Right lobe of liver (tissue), 6 donors: ENCODE measurements around the gene GLRX5. TPM values are rescaled to one million over a fixed set of nuclear protein-coding genes. Genes with fewer than 3 reads are reported as not detected.

Experiments used
- ATAC-seq, 4 donors: fragments of 200-7000 bp; cut with Tn5 transposase; one replicate each; pipeline ENCODE4 v1.9.1; 2020; ENCODE audit warnings: mild to moderate bottlenecking in 4 of 4, moderate library complexity in 4 of 4
- DNase-seq, 3 donors: peaks; one replicate each; pipeline ENCODE4 v3.0.0-alpha.2; 2020
- H3K27ac ChIP-seq, 3 donors: fragments of 200-600 bp; one replicate each; pipeline ENCODE4 v1.8.0; 2022
- H3K27me3 ChIP-seq, 2 donors: fragments of 200-600 bp; one replicate each; pipeline ENCODE4 v1.8.0; 2022
- H3K36me3 ChIP-seq, 4 donors: fragments of 200-600 bp; sonication (generic) in 1 of 4; one replicate each; pipeline versions ENCODE4 v1.5.1 to v1.8.0; 2017 to 2022; ENCODE audit warnings: control low read depth in 1 of 4
- H3K4me1 ChIP-seq, 4 donors: fragments of 200-600 bp; sonication (generic) in 1 of 4; one replicate each; pipeline versions ENCODE4 v1.5.1 to v1.8.0; 2017 to 2022; ENCODE audit warnings: control low read depth in 1 of 4
- H3K4me3 ChIP-seq, 3 donors: fragments of 200-600 bp; one replicate each; pipeline ENCODE4 v1.8.0; 2022
- H3K9me3 ChIP-seq, 4 donors: fragments of 200-600 bp; sonication (generic) in 1 of 4; one replicate each; pipeline versions ENCODE4 v1.5.1 to v1.8.0; 2017 to 2022; ENCODE audit warnings: control low read depth in 1 of 4
- CTCF ChIP-seq, 4 donors: fragments of 200-600 bp in 3 of 4; fragments of 450-650 bp in 1 of 4; IDR thresholded peaks; one replicate each; pipeline versions ENCODE4 v1.5.1 to v1.8.0; 2016 to 2022; ENCODE audit warnings: antibody characterized with exemption in 4 of 4, mild to moderate bottlenecking in 2 of 4
- POLR2A ChIP-seq: fragments of 450-650 bp; IDR thresholded peaks from one replicate; pipeline ENCODE4 v1.6.1; 2017; ENCODE audit warnings: antibody characterized with exemption, mild to moderate bottlenecking
- WGBS: methylation state at CpG from one replicate; pipeline ENCODE4 v1.1.6; 2018; ENCODE audit warnings: low coverage, low lambda C conversion rate; ENCODE audit not compliant: insufficient coverage; ENCODE audit errors: missing lambda C conversion rate; 5-methylcytosine and 5-hydroxymethylcytosine counted together
- intact Hi-C, 2 donors: fragments of 100-400 bp; cut with DNase I; formaldehyde crosslinking; loops; one replicate each; pipeline versions ENCODE4 v1.11.2 to v1.14.1; 2022
- total RNA-seq, 6 experiments: library from RNA; depleted of rRNA in 2 of 6; stranded (reverse); fragments of >200 nt in 2 of 6; fragmentation: NEBNext Ultra II Directional in 3 of 6; extraction: Animal tissue kit (Norgen Biotek cat#: 25700) in 3 of 6; gene quantifications; one replicate each; pipeline versions ENCODE4 v1.1.0 to v1.2.4, GENCODE V29; 2016 to 2023
- donor health status: DM: no; HTN: yes; CAD: no.
- donor health status: DM: no; HTN: no; CAD: no.
- donor health status: DM: no; HTN: no; CAD: no.
- donor health status: DM: no; HTN: yes; CAD: no.
- donor health status: DM: no; HTN: yes; CAD: no.

Gene GLRX5
- total RNA-seq, 6 experiments from 2014 or later: 31.4 to 48.5 (median 40.2) TPM

- whole genome bisulfite sequencing: 93% methylated on average over 6 of the region's 6 CpGs
- Histone ChIP-seq H3K27me3 (no peaks in the 10 kb centered on the region), H3K36me3 (peaks cover 0 to 12% (median 4%) of the 10 kb centered on the region in 4 donors), H3K4me1 (peaks cover 0 to 62% (median 15%) of the 10 kb centered on the region in 4 donors), H3K9me3 (no peaks in the 10 kb centered on the region), H3K4me3 (no peak overlapping the region), H3K27ac (peak overlapping the region in 1 of 3 donors; percentile 77)
- ATAC-seq (no peak), DNase-seq (no peak)
- intact Hi-C loops: no loop called here
- TF ChIP-seq POLR2A (no peak), CTCF (IDR thresholded peaks at IDR 0.05) (no peak)
These were observed 5.5 kb downstream of the GLRX5 start for GRCh38 chr14:95540236-95540855.

GRCh38 chr14:95541346-95541745 is 6.5 kb downstream of the GLRX5 start:
- H3K4me1 ChIP-seq: peaks cover 0 to 57% (median 15%) of the 10 kb centered on the region in 4 donors
- 64% methylated on average over 4 of the region's 4 CpGs for WGBS

GRCh38 chr14:95541932-95542930 is 7.4 kb downstream of the GLRX5 start:
- H3K4me3 ChIP-seq: no peak overlapping the region
- DNase-seq: no peak
- peaks cover 0 to 12% (median 4%) of the 10 kb centered on the region in 4 donors for H3K36me3 ChIP-seq
- H3K27ac ChIP-seq: peak overlapping the region in 2 of 3 donors; percentile 7 to 19
- H3K9me3 ChIP-seq: no peaks in the 10 kb centered on the region
- 39% methylated on average over 8 of the region's 8 CpGs for WGBS
- TF ChIP-seq POLR2A: no peak
- TF ChIP-seq CTCF (IDR thresholded peaks at IDR 0.05): no peak
- H3K4me1 ChIP-seq: peaks cover 0 to 49% (median 15%) of the 10 kb centered on the region in 4 donors
- intact Hi-C loops: no loop called here
- H3K27me3 ChIP-seq: no peaks in the 10 kb centered on the region
- no peak for ATAC-seq

More at GRCh38 chr14:95541346-95541745, 6.5 kb downstream of the GLRX5 start:
- Histone ChIP-seq H3K9me3 (no peaks in the 10 kb centered on the region), H3K27me3 (no peaks in the 10 kb centered on the region), H3K4me3 (no peak overlapping the region), H3K36me3 (peaks cover 0 to 12% (median 4%) of the 10 kb centered on the region in 4 donors), H3K27ac (no peak overlapping the region)
- DNase-seq (no peak), ATAC-seq (no peak)
- intact Hi-C loops: no loop called here
- TF ChIP-seq CTCF (IDR thresholded peaks at IDR 0.05): no peak
- TF ChIP-seq POLR2A: no peak

- TF ChIP-seq POLR2A (no peak), CTCF (IDR thresholded peaks at IDR 0.05) (no peak)
- Histone ChIP-seq H3K27me3 (no peaks in the 10 kb centered on the region), H3K9me3 (no peaks in the 10 kb centered on the region), H3K36me3 (peaks cover 0 to 12% (median 4%) of the 10 kb centered on the region in 4 donors), H3K4me1 (peaks cover 0 to 44% (median 15%) of the 10 kb centered on the region in 4 donors), H3K27ac (no peak overlapping the region), H3K4me3 (no peak overlapping the region)
- DNase-seq: peak in 1 of 3 donors; percentile 31
- peak in 1 of 4 donors; percentile 19 for ATAC-seq
- WGBS: 100% methylated on average over 3 of the region's 5 CpGs
- intact Hi-C loops: no loop called here
These were observed 8.2 kb downstream of the GLRX5 start for GRCh38 chr14:95543021-95543420.
